Endometrial microvascular endothelial cells (primary cell): ENCODE measurements around the gene CDCA5. TPM values are rescaled to one million over a fixed set of nuclear protein-coding genes. Genes with fewer than 3 reads are reported as not detected.

Experiments
- total RNA-seq: library from RNA; depleted of rRNA; stranded (reverse); fragments of >200 nt; gene quantifications from one replicate; pipeline ENCODE4 v1.2.3, GENCODE V29; 2015; ENCODE audit errors: inconsistent ontology term

The CDCA5 gene
- total RNA-seq, 1 donor from 2014 or later, result 38.7 TPM

Other genes starting within 250 kb of the CDCA5 start
- 0.19 TPM for gene CDC42BPG, start 239.4 kb downstream of the CDCA5 start, total RNA-seq
- 202 TPM for gene EHD1, start 205.4 kb downstream of the CDCA5 start, total RNA-seq
- gene ATG2A, start 166.8 kb downstream of the CDCA5 start, total RNA-seq, result 26.2 TPM
- gene PPP2R5B, start 159.4 kb downstream of the CDCA5 start, total RNA-seq, result 26.5 TPM
- not detected for gene GPHA2, start 148.1 kb downstream of the CDCA5 start, total RNA-seq
- gene MAJIN, start 111.9 kb downstream of the CDCA5 start, total RNA-seq, result not detected
- 2.8 TPM for gene BATF2, start 87.1 kb downstream of the CDCA5 start, total RNA-seq
- 92.0 TPM for gene ARL2, start 69.9 kb downstream of the CDCA5 start, total RNA-seq
- gene SNX15, start 56.6 kb downstream of the CDCA5 start, total RNA-seq, result 17.7 TPM
- 17.8 TPM for gene SAC3D1, start 42.8 kb downstream of the CDCA5 start, total RNA-seq
- gene NAALADL1, start 25.5 kb downstream of the CDCA5 start, total RNA-seq, result 13.3 TPM
- gene ZFPL1, start 182 bp upstream of the CDCA5 start, total RNA-seq, result 33.8 TPM
- gene VPS51, start 12.2 kb upstream of the CDCA5 start, total RNA-seq, result 219 TPM
- 16.6 TPM for gene TM7SF2, start 27.8 kb upstream of the CDCA5 start, total RNA-seq
- 16.1 TPM for gene ZNHIT2, start 33.7 kb upstream of the CDCA5 start, total RNA-seq
- 393 TPM for gene FAU, start 38.1 kb upstream of the CDCA5 start, total RNA-seq
- 56.2 TPM for gene MRPL49, start 38.3 kb upstream of the CDCA5 start, total RNA-seq
- 33.2 TPM for gene SYVN1, start 50.5 kb upstream of the CDCA5 start, total RNA-seq
- not detected for gene SPDYC, start 86.2 kb upstream of the CDCA5 start, total RNA-seq
- 159 TPM for gene CAPN1, start 97.9 kb upstream of the CDCA5 start, total RNA-seq
- 43.5 TPM for gene POLA2, start 177.9 kb upstream of the CDCA5 start, total RNA-seq
- 41.4 TPM for gene CDC42EP2, start 230.8 kb upstream of the CDCA5 start, total RNA-seq
- gene DPF2, start 249.8 kb upstream of the CDCA5 start, total RNA-seq, result 44.1 TPM